ENCODE measurements around the gene HTRA2.

DNA sequence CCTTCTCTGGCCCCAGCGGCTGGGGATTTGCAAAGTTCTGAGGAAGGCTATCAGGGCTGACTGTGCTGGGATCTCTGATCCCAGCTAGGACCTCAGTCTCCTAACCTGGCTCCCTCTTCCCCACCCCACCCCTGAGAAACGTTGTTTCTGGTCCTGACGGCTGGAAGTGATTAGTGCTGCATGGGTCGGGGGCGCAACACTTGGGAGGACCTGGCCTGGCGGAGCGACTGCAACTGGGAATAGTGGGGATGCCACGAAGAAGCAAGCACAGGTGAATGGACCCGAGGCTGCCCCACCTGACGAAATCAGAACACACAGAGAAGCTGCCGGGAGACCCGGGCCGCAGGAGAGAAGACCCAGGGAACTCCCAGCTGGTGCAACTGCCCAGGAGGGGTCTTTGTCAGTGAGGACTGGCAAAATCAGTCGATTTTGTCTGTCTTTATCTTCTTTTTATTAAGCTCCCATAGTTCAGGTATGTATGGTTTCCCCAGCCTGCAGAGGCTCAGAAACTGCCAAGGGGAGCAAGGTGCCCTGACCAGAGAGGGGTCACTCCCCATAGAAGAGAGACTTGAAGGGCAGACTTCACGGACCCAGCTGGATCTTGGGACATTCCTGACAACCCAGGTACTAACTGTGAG, 29.7 kb upstream of the HTRA2 start:
- TF ChIP-seq POLR2AphosphoS5 (IDR thresholded peaks at IDR 0.05; ENCODE audit: borderline replicate concordance, low read depth, low read length) (no peak), EZH2 (IDR thresholded peaks at IDR 0.05) (no peak)

All from SK-N-MC (cell line).